GM21528 (cell line): ENCODE results near the gene KCND2.
A peak's percentile ranks its signal among the peaks of the same experiment; 100 is the strongest.

Source experiments
- ATAC-seq: cut with Tn5 transposase; IDR thresholded peaks from one replicate; pipeline ENCODE4 v1.9.1; 2021; ENCODE audit warnings: mild to moderate bottlenecking, moderate library complexity; ENCODE audit not compliant: unreplicated experiment, low FRiP score

Gene KCND2

GRCh38 chr7:120307991-120308545 lies 35.1 kb downstream of the KCND2 start:
- ATAC-seq = no peak

GRCh38 chr7:120311028-120311788 lies 38.2 kb downstream of the KCND2 start:
- ATAC-seq = no peak

- no peak for ATAC-seq
These were observed 47.4 kb downstream of the KCND2 start for GRCh38 chr7:120320218-120320961.

GRCh38 chr7:120327054-120327453 lies 54.1 kb downstream of the KCND2 start:
- no peak for ATAC-seq

GRCh38 chr7:120332433-120332832 lies 59.5 kb downstream of the KCND2 start:
- no peak for ATAC-seq

- peak; percentile 94 for ATAC-seq
These were observed 61.5 kb downstream of the KCND2 start for GRCh38 chr7:120334475-120334874.

- ATAC-seq = peak; percentile 51
These were observed 64.4 kb downstream of the KCND2 start for GRCh38 chr7:120337308-120337907.

- no peak for ATAC-seq
These were observed 71.3 kb downstream of the KCND2 start for GRCh38 chr7:120344276-120344675.

GRCh38 chr7:120353171-120353570 lies 80.2 kb downstream of the KCND2 start:
- no peak for ATAC-seq

- ATAC-seq = peak; percentile 90
These were observed 87.9 kb downstream of the KCND2 start for GRCh38 chr7:120360918-120361317.

- ATAC-seq = no peak
These were observed 90.4 kb downstream of the KCND2 start for GRCh38 chr7:120363414-120363813.

GRCh38 chr7:120370954-120371353 lies 98.0 kb downstream of the KCND2 start:
- ATAC-seq = peak; percentile 62

GRCh38 chr7:120373174-120373573 lies 100.2 kb downstream of the KCND2 start:
- no peak for ATAC-seq

GRCh38 chr7:120394595-120394994 lies 121.6 kb downstream of the KCND2 start:
- no peak for ATAC-seq

GRCh38 chr7:120395526-120396019 lies 122.6 kb downstream of the KCND2 start:
- ATAC-seq = peak; percentile 90

GRCh38 chr7:120398284-120399000 lies 125.5 kb downstream of the KCND2 start:
- ATAC-seq = no peak

GRCh38 chr7:120400806-120401455 lies 128.0 kb downstream of the KCND2 start:
- peak; percentile 49 for ATAC-seq

- ATAC-seq = peak; percentile 68
These were observed 129.2 kb downstream of the KCND2 start for GRCh38 chr7:120402079-120402767.

- no peak for ATAC-seq
These were observed 129.8 kb downstream of the KCND2 start for GRCh38 chr7:120402801-120403200.
